ENCODE results near the gene NEK10.

NEK10 gene

DNA sequence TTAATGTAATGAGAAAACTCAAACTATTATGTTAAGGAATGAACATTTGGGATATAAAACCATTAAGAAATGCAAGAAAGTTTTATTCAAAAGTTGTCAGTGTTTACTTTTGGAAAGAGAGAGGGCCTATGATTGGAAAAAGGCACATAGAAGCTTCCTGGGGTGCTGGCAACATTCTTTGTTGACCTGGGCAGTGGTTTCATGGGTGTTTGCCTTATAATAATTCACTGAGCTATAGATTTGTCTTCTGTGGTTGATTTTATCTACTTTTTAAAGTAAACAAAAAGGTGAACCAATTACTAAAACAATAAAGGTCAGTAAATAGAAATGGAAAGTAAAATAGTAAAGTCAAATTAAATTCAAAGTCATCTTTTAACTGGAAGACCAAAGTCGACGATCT is 308.8 kb downstream of the NEK10 start:
- DNase-seq (ENCODE audit: low read depth in 2 of 2), result no peak

All from stimulated activated CD8-positive, alpha-beta memory T cell treated with anti-CD3 and anti-CD28 coated beads, Interleukin-7, amount 100 ng/mL, for 4 hours (primary cell).